TTC549 (cell line): ENCODE data around the gene ARHGAP45.

ENCODE experiments used
- FAIRE-seq: peaks from 2 replicates; lab custom pipeline; 2012; peaks lifted over from hg19 to GRCh38; lab: Jason Lieb, UNC

ARHGAP45 gene

GRCh38 chr19:1136201-1136600, 69.2 kb downstream of the ARHGAP45 start:
- FAIRE-seq: no peak
